GM23248 (cell line): ENCODE results near the gene CEMP1. TPM values are rescaled to one million over a fixed set of nuclear protein-coding genes. Genes with fewer than 3 reads are reported as not detected.

ENCODE experiments used
- DNase-seq: peaks from one replicate; pipeline ENCODE4 v3.0.0-alpha.2; 2015
- H2AFZ ChIP-seq: fragments of 200-600 bp; sonication (generic); 2 replicates; pipeline ENCODE4 v1.6.1; 2016; ENCODE audit warnings: antibody characterized with exemption
- H3F3A ChIP-seq: fragments of 200-600 bp; sonication (generic); 2 replicates; pipeline ENCODE4 v1.6.1; 2016; ENCODE audit warnings: mild to moderate bottlenecking, antibody characterized with exemption, mixed run types; ENCODE audit not compliant: insufficient read depth
- H3K27ac ChIP-seq: fragments of 200-600 bp; sonication (generic); 2 replicates; pipeline ENCODE4 v1.5.1; 2016; ENCODE audit warnings: mild to moderate bottlenecking
- H3K27me3 ChIP-seq: fragments of 200-600 bp; sonication (generic); replicated peaks from 2 replicates; pipeline ENCODE4 v1.6.1; 2016; ENCODE audit warnings: mild to moderate bottlenecking; ENCODE audit not compliant: insufficient read depth
- H3K36me3 ChIP-seq: fragments of 200-600 bp; sonication (generic); 2 replicates; pipeline ENCODE4 v1.6.1; 2016; ENCODE audit warnings: low read depth, mild to moderate bottlenecking
- H3K4me1 ChIP-seq: fragments of 200-600 bp; sonication (generic); 2 replicates; pipeline ENCODE4 v1.6.1; 2016; ENCODE audit warnings: mild to moderate bottlenecking; ENCODE audit not compliant: insufficient read depth
- H3K4me2 ChIP-seq: fragments of 200-600 bp; sonication (generic); one replicate; pipeline ENCODE4 v1.6.1; 2016; ENCODE audit warnings: mild to moderate bottlenecking; ENCODE audit not compliant: unreplicated experiment
- H3K4me3 ChIP-seq: fragments of 200-600 bp; sonication (generic); 2 replicates; pipeline ENCODE4 v1.5.1; 2016; ENCODE audit warnings: mild to moderate bottlenecking
- H3K79me2 ChIP-seq: fragments of 200-600 bp; sonication (generic); 2 replicates; pipeline ENCODE4 v1.6.1; 2016; ENCODE audit warnings: mild to moderate bottlenecking; ENCODE audit not compliant: insufficient read depth
- H3K9ac ChIP-seq: fragments of 200-600 bp; sonication (generic); 2 replicates; pipeline ENCODE4 v1.6.1; 2016; ENCODE audit warnings: mild to moderate bottlenecking
- H3K9me2 ChIP-seq: fragments of 200-600 bp; sonication (generic); 2 replicates; pipeline ENCODE4 v1.6.1; 2016; ENCODE audit warnings: mixed run types, mild to moderate bottlenecking, moderate library complexity; ENCODE audit not compliant: insufficient read depth
- H3K9me3 ChIP-seq: fragments of 200-600 bp; sonication (generic); one replicate; pipeline ENCODE4 v1.6.1; 2017; ENCODE audit warnings: low read depth
- H4K20me1 ChIP-seq: fragments of 200-600 bp; sonication (generic); 2 replicates; pipeline ENCODE4 v1.6.0; 2016; ENCODE audit not compliant: insufficient read depth
- EZH2 ChIP-seq: fragments of 200-600 bp; sonication (generic); IDR thresholded peaks from 2 replicates; pipeline ENCODE4 v1.6.1; 2018; ENCODE audit warnings: antibody characterized with exemption, mild to moderate bottlenecking; ENCODE audit not compliant: insufficient read depth, poor library complexity, severe bottlenecking
- EZH2phosphoT487 ChIP-seq: fragments of 200-600 bp; sonication (generic); IDR thresholded peaks from 2 replicates; pipeline ENCODE4 v1.6.1; 2018; ENCODE audit warnings: antibody characterized with exemption, moderate library complexity, mild to moderate bottlenecking, low read depth; ENCODE audit not compliant: insufficient read depth
- WGBS, 2 experiments: methylation state at CpG; one replicate each; pipeline ENCODE4 v1.1.6; 2015 to 2017; ENCODE audit warnings: low lambda C conversion rate in 2 of 2, low coverage in 1 of 2; ENCODE audit errors: missing lambda C conversion rate in 2 of 2; 5-methylcytosine and 5-hydroxymethylcytosine counted together
- in situ Hi-C: fragments of 300-500 bp; cut with MboI; formaldehyde crosslinking; loops from 2 replicates; pipeline ENCODE4 v1.15.0; 2020
- polyA plus RNA-seq: library from polyadenylated mRNA; unstranded; fragments of >200 nt; fragmentation: Nextera tagmentation; extraction: Ambion mirVana; gene quantifications from 2 replicates; pipeline ENCODE4 v1.2.1, GENCODE V29; 2016
- total RNA-seq: library from RNA; depleted of rRNA; stranded (reverse); fragments of >200 nt; shearing (Covaris generic); gene quantifications from 2 replicates; pipeline ENCODE4 v1.2.3, GENCODE V29; 2014

CEMP1 gene
- total and polyA plus RNA-seq, 2 experiments from 2014 or later, result 4.4 TPM; not detected in 1

GRCh38 chr16:2513405-2514332, 17.5 kb downstream of the CEMP1 start, which contains the start of gene ATP6V0C:
TSS of gene ATP6V0C (plus strand) at chr16:2513952. CDS start at chr16:2514104, 152 bp downstream.
- Histone ChIP-seq H3K4me1 (peaks cover 17% of the 10 kb centered on the region), H3K9me3 (no peaks in the 10 kb centered on the region), H3K4me2 (peak within 1 kb of the TSS; percentile 88), H3K79me2 (peaks cover 44% of the 10 kb centered on the region), H3K27me3 (no peaks in the 10 kb centered on the region), H3K9me2 (no peaks in the 10 kb centered on the region), H3F3A (peaks cover 12% of the 10 kb centered on the region; the same call in 1 of the 2 replicates), H2AFZ (peak within 1 kb of the TSS; percentile 47; the same call in 1 of the 2 replicates), H4K20me1 (peaks cover 6% of the 10 kb centered on the region; the same call in 1 of the 2 replicates), H3K27ac (peak within 1 kb of the TSS; percentile 85), H3K36me3 (no peaks in the 10 kb centered on the region), H3K9ac (peak within 1 kb of the TSS; percentile 98), H3K4me3 (peak within 1 kb of the TSS; percentile 76)
- in situ Hi-C loops, result no loop called here
- TF ChIP-seq EZH2 (no peak), EZH2phosphoT487 (no peak)
- 3 to 6% methylated on average over 45 to 92 of the region's 122 CpGs for WGBS, 2 experiments
- DNase-seq, result peak; percentile 94

DNA sequence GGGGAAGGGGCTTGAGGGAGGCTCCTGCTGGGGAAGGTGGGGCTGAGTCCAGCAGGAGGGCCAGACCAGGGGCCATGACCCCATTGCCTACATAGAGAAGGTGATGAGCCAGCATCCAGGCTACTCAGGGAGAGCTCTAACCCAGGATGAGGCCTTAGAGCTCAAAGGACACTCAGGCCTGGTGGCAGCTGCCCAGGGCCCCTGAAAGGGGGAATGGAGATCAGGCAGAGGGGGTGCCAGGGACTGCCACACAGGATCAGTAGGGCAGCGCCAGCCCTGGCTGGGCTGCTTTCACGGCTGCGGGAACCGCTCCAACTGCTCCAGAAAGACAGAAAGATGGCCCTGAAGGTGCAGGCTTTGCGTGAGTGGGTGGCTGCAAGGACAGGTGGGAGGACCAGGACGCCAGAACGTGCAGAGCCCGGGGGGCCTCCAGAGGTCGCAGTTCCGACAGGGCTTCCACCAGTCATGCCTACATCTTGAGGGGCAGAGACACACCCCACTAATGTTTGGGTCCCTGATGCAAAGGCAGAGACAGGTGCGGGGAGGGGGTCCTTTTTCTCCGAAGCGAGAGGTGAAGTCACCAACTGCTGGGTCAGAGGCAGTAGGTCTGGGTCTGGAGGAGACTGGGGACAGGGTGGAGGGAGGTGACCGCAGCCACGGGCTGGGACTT, 18.3 kb downstream of the CEMP1 start:
- Histone ChIP-seq H4K20me1 (peaks cover 6% of the 10 kb centered on the region; the same call in 1 of the 2 replicates), H3K36me3 (no peaks in the 10 kb centered on the region), H3K9me2 (no peaks in the 10 kb centered on the region), H3K4me1 (peaks cover 17% of the 10 kb centered on the region), H2AFZ (peak overlapping the region; percentile 47; the same call in 1 of the 2 replicates), H3F3A (peaks cover 12% of the 10 kb centered on the region; the same call in 1 of the 2 replicates), H3K27me3 (no peaks in the 10 kb centered on the region), H3K9me3 (no peaks in the 10 kb centered on the region), H3K79me2 (peaks cover 36% of the 10 kb centered on the region), H3K4me2 (peak overlapping the region; percentile 32), H3K9ac (no peak overlapping the region), H3K4me3 (peak overlapping the region; percentile 76; the same call in 1 of the 2 replicates), H3K27ac (no peak overlapping the region)
- DNase-seq, result no peak
- WGBS, 2 experiments, result 45 to 52% methylated on average over 12 to 15 of the region's 15 CpGs
- in situ Hi-C loops, result no loop called here
- TF ChIP-seq EZH2phosphoT487 (no peak), EZH2 (no peak)

DNA sequence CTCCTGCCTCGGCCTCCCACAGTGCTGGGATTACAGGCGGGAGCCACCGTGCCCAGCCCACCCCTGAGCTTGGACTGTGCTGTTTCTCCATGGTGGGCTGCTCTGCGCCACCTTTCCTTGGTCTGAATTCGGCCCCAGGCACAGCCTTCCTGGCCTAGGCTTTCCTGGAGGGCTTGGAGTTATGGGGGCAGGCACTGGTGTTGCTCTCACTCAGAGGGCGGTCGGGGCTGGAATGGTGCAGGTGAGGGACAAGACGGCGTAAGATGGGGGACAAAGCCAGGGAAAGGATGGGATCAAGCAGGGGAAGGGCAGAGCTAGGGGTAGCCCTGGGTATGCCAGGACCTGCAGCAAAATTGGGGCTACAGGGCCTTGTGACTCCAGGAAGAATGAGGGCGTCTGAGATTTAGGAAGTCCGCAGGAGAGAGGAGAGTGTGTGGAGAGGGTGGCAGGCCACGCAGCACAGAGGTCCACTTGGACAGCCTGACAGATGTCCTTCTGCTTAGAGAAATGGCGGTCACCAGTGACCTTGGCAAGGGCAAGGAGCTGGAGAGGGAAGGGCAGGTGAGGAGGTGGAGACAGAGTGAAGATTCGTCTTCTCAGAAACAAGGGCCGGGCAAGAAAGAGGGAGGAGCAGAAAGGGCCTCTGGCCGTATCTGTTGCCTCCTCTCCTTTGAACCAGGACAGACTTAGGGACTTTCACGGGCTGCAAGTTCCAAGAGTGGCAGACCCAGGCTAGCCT, 19.0 kb downstream of the CEMP1 start:
- no peak for TF ChIP-seq EZH2phosphoT487
- TF ChIP-seq EZH2, result no peak
- Histone ChIP-seq H3K9ac (no peak overlapping the region), H3K27me3 (no peaks in the 10 kb centered on the region), H3K36me3 (no peaks in the 10 kb centered on the region), H2AFZ (no peak overlapping the region), H3K4me3 (no peak overlapping the region), H3K9me2 (no peaks in the 10 kb centered on the region), H3K27ac (no peak overlapping the region), H3F3A (peaks cover 12% of the 10 kb centered on the region; the same call in 1 of the 2 replicates), H3K4me1 (peaks cover 17% of the 10 kb centered on the region), H3K4me2 (no peak overlapping the region), H4K20me1 (peaks cover 6% of the 10 kb centered on the region; the same call in 1 of the 2 replicates), H3K79me2 (peaks cover 29% of the 10 kb centered on the region), H3K9me3 (no peaks in the 10 kb centered on the region)
- DNase-seq, result no peak
- WGBS, 2 experiments, result 87 to 88% methylated on average over 17 of the region's 17 CpGs
- in situ Hi-C loops, result no loop called here
